GM12801 (cell line): ENCODE measurements around the gene YIF1B.

Experiments used
- CTCF ChIP-seq: IDR thresholded peaks from one replicate; pipeline ENCODE4 v1.5.1; 2011; ENCODE audit warnings: control low read depth; ENCODE audit not compliant: insufficient read length; ENCODE audit errors: extremely low read depth

Gene YIF1B

GRCh38 chr19:38358071-38358470 is 42.3 kb upstream of the YIF1B start:
- no peak for TF ChIP-seq CTCF

GRCh38 chr19:38355728-38356725 is 40.3 kb upstream of the YIF1B start:
- TF ChIP-seq CTCF = no peak

GRCh38 chr19:38352611-38353010 is 36.9 kb upstream of the YIF1B start:
- no peak for TF ChIP-seq CTCF

- TF ChIP-seq CTCF = no peak
These were observed 36.2 kb upstream of the YIF1B start for GRCh38 chr19:38351865-38352395.

GRCh38 chr19:38350883-38351282 is 35.1 kb upstream of the YIF1B start:
- no peak for TF ChIP-seq CTCF

GRCh38 chr19:38346837-38347236 is 31.1 kb upstream of the YIF1B start:
- no peak for TF ChIP-seq CTCF

- no peak for TF ChIP-seq CTCF
These were observed 25.2 kb upstream of the YIF1B start for GRCh38 chr19:38340927-38341326.
